ENCODE results near the gene DEPDC5.

DEPDC5 gene

GRCh38 chr22:31896472-31896871 lies 142.7 kb downstream of the DEPDC5 start:
- DNase-seq (ENCODE audit: low spot score) = no peak

- DNase-seq (ENCODE audit: low spot score) = no peak
Observed at GRCh38 chr22:31897842-31898805, 144.3 kb downstream of the DEPDC5 start.

GRCh38 chr22:31898926-31899325 lies 145.1 kb downstream of the DEPDC5 start:
- no peak for DNase-seq (ENCODE audit: low spot score)

- no peak for DNase-seq (ENCODE audit: low spot score)
Observed at GRCh38 chr22:31899669-31900068, 145.8 kb downstream of the DEPDC5 start.

GRCh38 chr22:31901388-31902137 lies 147.7 kb downstream of the DEPDC5 start:
- DNase-seq (ENCODE audit: low spot score) = no peak

GRCh38 chr22:31904651-31905050 lies 150.8 kb downstream of the DEPDC5 start:
- no peak for DNase-seq (ENCODE audit: low spot score)

GRCh38 chr22:31905356-31905755 lies 151.5 kb downstream of the DEPDC5 start:
- DNase-seq (ENCODE audit: low spot score) = no peak

GRCh38 chr22:31906086-31906485 lies 152.3 kb downstream of the DEPDC5 start:
- DNase-seq (ENCODE audit: low spot score) = no peak

- no peak for DNase-seq (ENCODE audit: low spot score)
Observed at GRCh38 chr22:31906569-31906968, 152.8 kb downstream of the DEPDC5 start.

- no peak for DNase-seq (ENCODE audit: low spot score)
Observed at GRCh38 chr22:31909977-31910376, 156.2 kb downstream of the DEPDC5 start.

- DNase-seq (ENCODE audit: low spot score) = no peak
Observed at GRCh38 chr22:31911565-31912406, 158.0 kb downstream of the DEPDC5 start.

- no peak for DNase-seq (ENCODE audit: low spot score)
Observed at GRCh38 chr22:31912407-31912743, 158.6 kb downstream of the DEPDC5 start.

GRCh38 chr22:31915586-31915985 lies 161.8 kb downstream of the DEPDC5 start:
- DNase-seq (ENCODE audit: low spot score) = no peak

GRCh38 chr22:31917227-31917921 lies 163.6 kb downstream of the DEPDC5 start:
- DNase-seq (ENCODE audit: low spot score) = no peak

GRCh38 chr22:31919730-31920129 lies 165.9 kb downstream of the DEPDC5 start:
- no peak for DNase-seq (ENCODE audit: low spot score)

GRCh38 chr22:31920306-31920705 lies 166.5 kb downstream of the DEPDC5 start:
- no peak for DNase-seq (ENCODE audit: low spot score)

- DNase-seq (ENCODE audit: low spot score) = no peak
Observed at GRCh38 chr22:31921106-31921505, 167.3 kb downstream of the DEPDC5 start.

GRCh38 chr22:31922534-31922933 lies 168.7 kb downstream of the DEPDC5 start:
- no peak for DNase-seq (ENCODE audit: low spot score)

GRCh38 chr22:31923136-31923535 lies 169.3 kb downstream of the DEPDC5 start:
- DNase-seq (ENCODE audit: low spot score) = no peak

- DNase-seq (ENCODE audit: low spot score) = no peak
Observed at GRCh38 chr22:31923747-31924146, 169.9 kb downstream of the DEPDC5 start.

GRCh38 chr22:31925056-31925455 lies 171.2 kb downstream of the DEPDC5 start:
- no peak for DNase-seq (ENCODE audit: low spot score)

GRCh38 chr22:31926024-31926423 lies 172.2 kb downstream of the DEPDC5 start:
- no peak for DNase-seq (ENCODE audit: low spot score)
